Measurements from ENCODE around the gene NUTF2.
A peak's percentile ranks its signal among the peaks of the same experiment; 100 is the strongest.

NUTF2 gene

GRCh38 chr16:67892899-67893742, 46.4 kb downstream of the NUTF2 start, which contains the start of gene PSKH1:
PSKH1 (plus strand) TSS chr16:67893254; CDS start chr16:67908750, 15,496 bp downstream.
- Histone ChIP-seq H3K9me3 (no peaks in the 10 kb centered on the region), H4K20me1 (peaks cover 32% of the 10 kb centered on the region), H3K36me3 (peaks cover 21% of the 10 kb centered on the region), H3K27me3 (no peaks in the 10 kb centered on the region), H3K4me2 (peak within 1 kb of the TSS; percentile 83), H3K4me3 (peak within 1 kb of the TSS; percentile 100), H3K27ac (peak within 1 kb of the TSS; percentile 97), H3K4me1 (peaks cover 21% of the 10 kb centered on the region), H3K9ac (peak within 1 kb of the TSS; percentile 99)
- TF ChIP-seq Cebpa-rat (IDR thresholded peaks at IDR 0.05): no peak

GRCh38 chr16:67893743-67894399, 47.1 kb downstream of the NUTF2 start:
- Histone ChIP-seq H3K4me3 (peak overlapping the region; percentile 100), H3K36me3 (peaks cover 17% of the 10 kb centered on the region), H3K27me3 (no peaks in the 10 kb centered on the region), H3K27ac (peak overlapping the region; percentile 97), H3K4me2 (peak overlapping the region; percentile 83), H3K9me3 (no peaks in the 10 kb centered on the region), H3K9ac (peak overlapping the region; percentile 99), H3K4me1 (peaks cover 21% of the 10 kb centered on the region), H4K20me1 (peaks cover 39% of the 10 kb centered on the region)
- TF ChIP-seq Cebpa-rat (IDR thresholded peaks at IDR 0.05): no peak

- Histone ChIP-seq H4K20me1 (peaks cover 73% of the 10 kb centered on the region), H3K27me3 (no peaks in the 10 kb centered on the region), H3K4me3 (no peak overlapping the region), H3K4me1 (peaks cover 20% of the 10 kb centered on the region), H3K9ac (no peak overlapping the region), H3K9me3 (no peaks in the 10 kb centered on the region), H3K36me3 (peaks cover 33% of the 10 kb centered on the region), H3K27ac (no peak overlapping the region), H3K4me2 (no peak overlapping the region)
- TF ChIP-seq Cebpa-rat (IDR thresholded peaks at IDR 0.05): no peak
These were observed 50.5 kb downstream of the NUTF2 start for GRCh38 chr16:67897231-67897630.

GRCh38 chr16:67901734-67902133, 55.0 kb downstream of the NUTF2 start:
- no peak overlapping the region for H3K4me3 ChIP-seq
- no peak overlapping the region for H3K9ac ChIP-seq
- H3K27ac ChIP-seq: no peak overlapping the region
- peaks cover 79% of the 10 kb centered on the region for H4K20me1 ChIP-seq
- TF ChIP-seq Cebpa-rat (IDR thresholded peaks at IDR 0.05): no peak
- H3K4me1 ChIP-seq: no peaks in the 10 kb centered on the region
- no peak overlapping the region for H3K4me2 ChIP-seq
- no peaks in the 10 kb centered on the region for H3K27me3 ChIP-seq
- no peaks in the 10 kb centered on the region for H3K9me3 ChIP-seq
- H3K36me3 ChIP-seq: peaks cover 59% of the 10 kb centered on the region

- H3K9me3 ChIP-seq: no peaks in the 10 kb centered on the region
- H4K20me1 ChIP-seq: peaks cover 68% of the 10 kb centered on the region
- H3K4me2 ChIP-seq: no peak overlapping the region
- H3K27me3 ChIP-seq: no peaks in the 10 kb centered on the region
- H3K9ac ChIP-seq: no peak overlapping the region
- peaks cover 53% of the 10 kb centered on the region for H3K36me3 ChIP-seq
- no peak for TF ChIP-seq Cebpa-rat (IDR thresholded peaks at IDR 0.05)
- no peaks in the 10 kb centered on the region for H3K4me1 ChIP-seq
- no peak overlapping the region for H3K27ac ChIP-seq
- no peak overlapping the region for H3K4me3 ChIP-seq
These were observed 56.1 kb downstream of the NUTF2 start for GRCh38 chr16:67902831-67903230.

GRCh38 chr16:67907397-67908180, 60.9 kb downstream of the NUTF2 start:
- H3K27ac ChIP-seq: no peak overlapping the region
- no peaks in the 10 kb centered on the region for H3K9me3 ChIP-seq
- no peak overlapping the region for H3K4me3 ChIP-seq
- H3K9ac ChIP-seq: no peak overlapping the region
- no peak overlapping the region for H3K4me2 ChIP-seq
- peaks cover 65% of the 10 kb centered on the region for H4K20me1 ChIP-seq
- no peak for TF ChIP-seq Cebpa-rat (IDR thresholded peaks at IDR 0.05)
- peaks cover 72% of the 10 kb centered on the region for H3K36me3 ChIP-seq
- H3K27me3 ChIP-seq: no peaks in the 10 kb centered on the region
- H3K4me1 ChIP-seq: peaks cover 21% of the 10 kb centered on the region

- Histone ChIP-seq H3K9ac (peak overlapping the region; percentile 30; the same call in 1 of the 2 replicates), H3K4me2 (peak overlapping the region; percentile 29; the same call in 1 of the 2 replicates), H3K27me3 (no peaks in the 10 kb centered on the region), H3K27ac (no peak overlapping the region), H3K4me3 (no peak overlapping the region), H3K4me1 (peaks cover 21% of the 10 kb centered on the region), H4K20me1 (peaks cover 54% of the 10 kb centered on the region), H3K9me3 (no peaks in the 10 kb centered on the region), H3K36me3 (peaks cover 65% of the 10 kb centered on the region)
- TF ChIP-seq Cebpa-rat (IDR thresholded peaks at IDR 0.05): no peak
These were observed 62.5 kb downstream of the NUTF2 start for GRCh38 chr16:67909056-67909742.

- H3K4me2 ChIP-seq: peak overlapping the region; percentile 29
These were observed 63.4 kb downstream of the NUTF2 start for GRCh38 chr16:67910158-67910557.

More at GRCh38 chr16:67910158-67910557, 63.4 kb downstream of the NUTF2 start:
- H4K20me1 ChIP-seq: peaks cover 63% of the 10 kb centered on the region
- TF ChIP-seq Cebpa-rat (IDR thresholded peaks at IDR 0.05): no peak
- peaks cover 21% of the 10 kb centered on the region for H3K4me1 ChIP-seq
- no peaks in the 10 kb centered on the region for H3K27me3 ChIP-seq
- H3K9ac ChIP-seq: peak overlapping the region; percentile 30; the same call in 1 of the 2 replicates
- no peaks in the 10 kb centered on the region for H3K9me3 ChIP-seq
- H3K27ac ChIP-seq: no peak overlapping the region
- H3K36me3 ChIP-seq: peaks cover 70% of the 10 kb centered on the region
- no peak overlapping the region for H3K4me3 ChIP-seq

All from BLaER1 (cell line).